Ishikawa (cell line): ENCODE results near the gene CCDC6.

Source experiments
- CEBPB ChIP-seq: IDR thresholded peaks from 2 replicates; pipeline ENCODE4 v1.6.1; 2012
- EGR1 ChIP-seq: IDR thresholded peaks from 2 replicates; pipeline ENCODE4 v1.6.1; 2012
- EP300 ChIP-seq: IDR thresholded peaks from 2 replicates; pipeline ENCODE4 v1.6.1; 2012; ENCODE audit warnings: borderline replicate concordance
- FOXM1 ChIP-seq: IDR thresholded peaks from 2 replicates; pipeline ENCODE4 v1.6.1; 2012; ENCODE audit warnings: low read depth, borderline replicate concordance
- NFIC ChIP-seq: IDR thresholded peaks from 2 replicates; pipeline ENCODE4 v1.6.1; 2012
- TAF1 ChIP-seq: IDR thresholded peaks from 2 replicates; pipeline ENCODE4 v1.6.1; 2012; ENCODE audit warnings: low read depth, mild to moderate bottlenecking

- no peak for TF ChIP-seq EP300
- no peak for TF ChIP-seq TAF1
- TF ChIP-seq FOXM1: no peak
- no peak for TF ChIP-seq EGR1
- TF ChIP-seq CEBPB: no peak
- no peak for TF ChIP-seq NFIC
Observed at GRCh38 chr10:59814878-59815277, 91.5 kb downstream of the CCDC6 start.
